H1 (cell line): ENCODE results near the gene OLA1. TPM values are rescaled to one million over a fixed set of nuclear protein-coding genes. Genes with fewer than 3 reads are reported as not detected.

ENCODE experiments used
- CTCF ChIA-PET: fragments of 300-600 bp; sonication (Branson Sonifier 250); formaldehyde crosslinking; loops from one replicate; lab custom pipeline; 2021; ENCODE audit not compliant: partially characterized antibody; lab: Charles Lee
- POLR2A ChIA-PET: fragments of 300-600 bp; sonication (Branson Sonifier 250); formaldehyde crosslinking; loops from one replicate; lab custom pipeline; 2021; ENCODE audit warnings: inconsistent platforms; ENCODE audit not compliant: partially characterized antibody; lab: Charles Lee
- DNase-seq, 2 experiments: peaks; one replicate each; pipeline versions ENCODE4 v3.0.0 to v3.0.0-alpha.2; 2010 to 2022; ENCODE audit warnings: low spot score in 2 of 2, low read depth in 1 of 2, mixed read lengths in 1 of 2
- FAIRE-seq: peaks from 2 replicates; lab custom pipeline; 2011; peaks lifted over from hg19 to GRCh38; lab: Jason Lieb, UNC
- H2AFZ ChIP-seq: 2 replicates; pipeline ENCODE4 v1.8.1; 2012; ENCODE audit warnings: low read length, inconsistent platforms
- H2AK5ac ChIP-seq: 2 replicates; pipeline ENCODE4 v1.6.1; 2013; ENCODE audit warnings: low read depth, low read length
- H2BK120ac ChIP-seq: replicated peaks from 2 replicates; pipeline ENCODE3; 2013; ENCODE audit warnings: low read depth, low read length, inconsistent platforms
- H2BK12ac ChIP-seq: 2 replicates; pipeline ENCODE4 v1.6.1; 2013; ENCODE audit warnings: low read depth, low read length
- H2BK15ac ChIP-seq: 2 replicates; pipeline ENCODE4 v1.6.1; 2013; ENCODE audit warnings: low read length
- H2BK20ac ChIP-seq: 2 replicates; pipeline ENCODE4 v1.6.1; 2013; ENCODE audit warnings: low read length
- H2BK5ac ChIP-seq: 2 replicates; pipeline ENCODE4 v1.6.1; 2013; ENCODE audit warnings: low read depth, low read length
- H3K14ac ChIP-seq: 2 replicates; pipeline ENCODE4 v1.6.1; 2013; ENCODE audit warnings: inconsistent platforms; ENCODE audit not compliant: insufficient read length
- H3K18ac ChIP-seq: 2 replicates; pipeline ENCODE4 v1.6.1; 2013; ENCODE audit warnings: low read length; ENCODE audit errors: extremely low read depth
- H3K23ac ChIP-seq: 2 replicates; pipeline ENCODE4 v1.6.1; 2013; ENCODE audit warnings: inconsistent platforms; ENCODE audit not compliant: insufficient read length
- H3K23me2 ChIP-seq: 2 replicates; pipeline ENCODE4 v1.6.1; 2013; ENCODE audit warnings: low read depth, low read length
- H3K27ac ChIP-seq: 2 replicates; pipeline ENCODE4 v1.6.1; 2011; ENCODE audit warnings: low read depth, low read length, inconsistent platforms
- H3K27me3 ChIP-seq, 4 experiments: replicated peaks in 1 of 4; 1 replicate in 1 of 4; 2 replicates in 3 of 4; pipeline versions ENCODE4 v1.6.1 to v1.8.1; 2011 to 2013; ENCODE audit warnings: low read length in 3 of 4, mild to moderate bottlenecking in 3 of 4, inconsistent platforms in 2 of 4, mixed read lengths in 2 of 4, moderate library complexity in 1 of 4; ENCODE audit not compliant: control insufficient read depth in 3 of 4, insufficient read depth in 3 of 4; ENCODE audit errors: extremely low read depth in 1 of 4
- H3K36me3 ChIP-seq, 4 experiments: 2 replicates each; pipeline versions ENCODE4 v1.6.1 to v1.8.1; 2011 to 2013; ENCODE audit warnings: mild to moderate bottlenecking in 4 of 4, low read length in 3 of 4, moderate library complexity in 2 of 4, control low read depth in 1 of 4, inconsistent platforms in 1 of 4; ENCODE audit not compliant: insufficient read depth in 4 of 4, control insufficient read depth in 2 of 4
- H3K4ac ChIP-seq: replicated peaks from 2 replicates; pipeline ENCODE3; 2013; ENCODE audit warnings: low read length, low read depth, mixed read lengths, inconsistent platforms; ENCODE audit not compliant: insufficient read length
- H3K4me1 ChIP-seq, 4 experiments: replicated peaks in 1 of 4; 1 replicate in 1 of 4; 2 replicates in 3 of 4; pipeline versions ENCODE4 v1.6.1 to v1.8.1; 2011 to 2013; ENCODE audit warnings: low read length in 3 of 4, inconsistent platforms in 2 of 4, mixed read lengths in 1 of 4; ENCODE audit not compliant: insufficient read depth in 4 of 4, control insufficient read depth in 3 of 4
- H3K4me2 ChIP-seq, 2 experiments: 2 replicates each; pipeline versions ENCODE4 v1.6.1 to v1.8.1; 2011 to 2013; ENCODE audit warnings: low read depth in 2 of 2, low read length in 2 of 2, control low read depth in 1 of 2, inconsistent platforms in 1 of 2, mild to moderate bottlenecking in 1 of 2; ENCODE audit not compliant: insufficient read depth in 1 of 2
- H3K4me3 ChIP-seq, 4 experiments: fragments of 200-600, 300-600 bp in 1 of 4; sonication (generic), shearing (Covaris generic), sonication (Bioruptor Twin) in 1 of 4; 2 replicates each; pipeline versions ENCODE4 v1.5.1 to v1.8.1; 2011 to 2016; ENCODE audit warnings: low read length in 4 of 4, low read depth in 3 of 4, control low read depth in 2 of 4, inconsistent platforms in 2 of 4, mild to moderate bottlenecking in 2 of 4, mixed read lengths in 1 of 4, moderate library complexity in 1 of 4; ENCODE audit not compliant: insufficient read depth in 2 of 4; ENCODE audit errors: extremely low read depth in 1 of 4
- H3K56ac ChIP-seq: replicated peaks from 2 replicates; pipeline ENCODE3; 2013; ENCODE audit warnings: low read depth, mild to moderate bottlenecking, mixed read lengths, low read length, inconsistent platforms; ENCODE audit not compliant: insufficient read length
- H3K79me1 ChIP-seq: 2 replicates; pipeline ENCODE4 v1.6.1; 2013; ENCODE audit warnings: low read depth, low read length, control low read depth
- H3K79me2 ChIP-seq, 2 experiments: 2 replicates each; pipeline versions ENCODE4 v1.6.1 to v1.8.1; 2012 to 2013; ENCODE audit warnings: low read length in 2 of 2, mild to moderate bottlenecking in 2 of 2, inconsistent platforms in 1 of 2; ENCODE audit not compliant: insufficient read depth in 2 of 2, control insufficient read depth in 1 of 2
- H3K9ac ChIP-seq, 4 experiments: replicated peaks in 1 of 4; 1 replicate in 1 of 4; 2 replicates in 3 of 4; pipeline versions ENCODE4 v1.6.1 to v1.8.1; 2011 to 2013; ENCODE audit warnings: low read depth in 3 of 4, low read length in 3 of 4, control low read depth in 2 of 4, mild to moderate bottlenecking in 2 of 4, moderate library complexity in 2 of 4, inconsistent platforms in 1 of 4; ENCODE audit errors: extremely low read depth in 1 of 4
- H3K9me3 ChIP-seq, 2 experiments: 2 replicates each; pipeline versions ENCODE4 v1.6.1 to v1.8.1; 2012 to 2013; ENCODE audit warnings: mild to moderate bottlenecking in 2 of 2, moderate library complexity in 2 of 2, control low read depth in 1 of 2, inconsistent platforms in 1 of 2, low read depth in 1 of 2, low read length in 1 of 2, mixed read lengths in 1 of 2; ENCODE audit not compliant: insufficient read depth in 2 of 2
- H4K20me1 ChIP-seq, 2 experiments: replicated peaks in 1 of 2; 2 replicates each; pipeline versions ENCODE3 to v1.8.1; 2011 to 2013; ENCODE audit warnings: inconsistent platforms in 2 of 2, low read length in 2 of 2, mild to moderate bottlenecking in 1 of 2; ENCODE audit not compliant: insufficient read depth in 2 of 2, control insufficient read depth in 1 of 2
- H4K5ac ChIP-seq: 2 replicates; pipeline ENCODE4 v1.6.1; 2013; ENCODE audit warnings: low read length, low read depth, mixed read lengths, inconsistent platforms; ENCODE audit not compliant: insufficient read length
- H4K8ac ChIP-seq: 2 replicates; pipeline ENCODE4 v1.8.0; 2013; ENCODE audit warnings: mild to moderate bottlenecking, moderate library complexity, low read length, inconsistent platforms; ENCODE audit not compliant: insufficient read depth; ENCODE audit errors: extremely low read depth
- H4K91ac ChIP-seq: replicated peaks from 2 replicates; pipeline ENCODE3; 2013; ENCODE audit warnings: low read length, mixed read lengths, inconsistent platforms; ENCODE audit not compliant: insufficient read length
- JUN ChIP-seq: IDR thresholded peaks from 2 replicates; pipeline ENCODE4 v1.6.1; 2011; ENCODE audit warnings: low read depth, mild to moderate bottlenecking, improper control_type of control experiment, low read length
- WGBS, 2 experiments: shearing (Covaris generic) in 1 of 2; methylation state at CpG; one replicate each; pipeline versions ENCODE4 v1.1.6 to v1.1.7; 2013 to 2015; ENCODE audit warnings: low lambda C conversion rate in 2 of 2, mixed read lengths in 2 of 2, inconsistent platforms in 1 of 2, low coverage in 1 of 2, missing lambda C conversion rate in 1 of 2; ENCODE audit not compliant: insufficient replicate concordance in 2 of 2, insufficient coverage in 1 of 2, insufficient read length in 1 of 2; ENCODE audit errors: extremely low coverage in 1 of 2, missing lambda C conversion rate in 1 of 2; 5-methylcytosine and 5-hydroxymethylcytosine counted together
- polyA plus RNA-seq, 7 experiments: library from polyadenylated mRNA; depleted of rRNA in 3 of 7; stranded (reverse) in 5 of 7; unstranded in 2 of 7; fragments of >200 nt in 5 of 7; fragments of 200-250 nt in 2 of 7; gene quantifications; 1 replicate in 5 of 7; 2 replicates in 1 of 7; 4 replicates in 1 of 7; pipeline versions ENCODE4 v1.2.1 to v1.2.3, GENCODE V29; 2011 to 2013; ENCODE audit warnings: missing spikeins in 2 of 7, mixed read lengths in 2 of 7
- total RNA-seq: library from RNA; stranded (reverse); fragmentation: NEBNext Ultra II Directional; extraction: Animal tissue kit (Norgen Biotek cat#: 25700); gene quantifications from 2 replicates; pipeline ENCODE4 v1.2.1, GENCODE V29; 2021

The OLA1 gene
- total and polyA plus RNA-seq, 2 of the 8 experiments (the other 6 are each of a cell fraction or from before 2014, with no cell fraction given) = 39.3 to 158 TPM

- 0 out of 2 replicates have a peak overlapping the region, but pooled peaks have one; percentile 22 for H2BK12ac ChIP-seq
- H3K4me2 ChIP-seq = no peak overlapping the region
- H4K5ac ChIP-seq = no peak overlapping the region
- peaks cover 3% of the 10 kb centered on the region; the same call in 1 of the 2 replicates for H3K23me2 ChIP-seq
- ChIA-PET POLR2A (interaction anchor here (1.4 kb wide), 1 partner anchor 12 kb away, joined by 3 read pairs; no protein-coding TSS in a partner anchor), CTCF (interaction anchor here (2.1 kb wide), 1 partner anchor 18 kb away, joined by 7 read pairs; no protein-coding TSS in a partner anchor)
- DNase-seq = no peak
- H3K23ac ChIP-seq = no peak overlapping the region
- no peak overlapping the region for H3K27ac ChIP-seq
- no peak for FAIRE-seq
- H4K20me1 ChIP-seq = no peaks in the 10 kb centered on the region
- no peak overlapping the region for H3K9ac ChIP-seq
- no peak overlapping the region for H2AFZ ChIP-seq
- WGBS, 2 experiments = 90% methylated on average over 6 of the region's 8 CpGs; no CpG with 5 or more reads in 1 of the 2 experiments
- no peak overlapping the region for H3K4ac ChIP-seq
- H3K9me3 ChIP-seq = peaks cover 4 to 7% of the 10 kb centered on the region in 2 experiments; a peak in 3 of 4 replicates
- no peak overlapping the region for H3K14ac ChIP-seq
- H3K27me3 ChIP-seq = no peaks in the 10 kb centered on the region
- H3K56ac ChIP-seq = no peak overlapping the region
- no peaks in the 10 kb centered on the region for H3K36me3 ChIP-seq
- H2BK120ac ChIP-seq = no peak overlapping the region
- no peak overlapping the region for H3K18ac ChIP-seq
- TF ChIP-seq JUN = no peak
- H2BK20ac ChIP-seq = no peak overlapping the region
- H2BK5ac ChIP-seq = no peak overlapping the region
- no peaks in the 10 kb centered on the region for H3K79me1 ChIP-seq
- H2BK15ac ChIP-seq = no peak overlapping the region
- no peak overlapping the region for H2AK5ac ChIP-seq
- no peak overlapping the region for H3K4me3 ChIP-seq
- H4K8ac ChIP-seq = no peak overlapping the region
- H3K4me1 ChIP-seq = peaks cover 4 to 16% (median 12%) of the 10 kb centered on the region in 4 experiments
- no peaks in the 10 kb centered on the region for H3K79me2 ChIP-seq
- no peak overlapping the region for H4K91ac ChIP-seq
Observed at GRCh38 chr2:174054926-174055325, 193.4 kb downstream of the OLA1 start.
